ENCODE data around the gene RBP2. TPM values are rescaled to one million over a fixed set of nuclear protein-coding genes. Genes with fewer than 3 reads are reported as not detected.

Gene RBP2
- total RNA-seq: not detected

GRCh38 chr3:139476348-139476747 is at the start of gene RBP2:
Gene RBP2 (minus strand): TSS chr3:139476516. CDS start chr3:139476459, 57 bp downstream.
- H3K36me3 Mint-ChIP-seq (ENCODE audit: insufficient read depth): no peaks in the 10 kb centered on the region
- H3K4me1 Mint-ChIP-seq (ENCODE audit: low read depth): no peaks in the 10 kb centered on the region
- H3K4me3 Mint-ChIP-seq: no peak within 1 kb of the TSS
- ATAC-seq (no peak), DNase-seq (no peak)
- no peaks in the 10 kb centered on the region for H3K9me3 Mint-ChIP-seq
- H3K27me3 Mint-ChIP-seq (ENCODE audit: low read depth): no peaks in the 10 kb centered on the region

- H3K4me1 Mint-ChIP-seq (ENCODE audit: low read depth): no peaks in the 10 kb centered on the region
- H3K9me3 Mint-ChIP-seq: no peaks in the 10 kb centered on the region
Measured at GRCh38 chr3:139524841-139525636, 48.7 kb upstream of the RBP2 start.

GRCh38 chr3:139523718-139524117 is 47.4 kb upstream of the RBP2 start:
- Mint-ChIP-seq H3K4me3 (no peak overlapping the region), H3K4me1 (ENCODE audit: low read depth) (no peaks in the 10 kb centered on the region), H3K27me3 (ENCODE audit: low read depth) (no peaks in the 10 kb centered on the region), H3K36me3 (ENCODE audit: insufficient read depth) (no peaks in the 10 kb centered on the region), H3K9me3 (no peaks in the 10 kb centered on the region)
- ATAC-seq (no peak), DNase-seq (no peak)

More at GRCh38 chr3:139524841-139525636, 48.7 kb upstream of the RBP2 start:
- Mint-ChIP-seq H3K27me3 (ENCODE audit: low read depth) (no peaks in the 10 kb centered on the region), H3K36me3 (ENCODE audit: insufficient read depth) (no peaks in the 10 kb centered on the region), H3K4me3 (no peak overlapping the region)
- DNase-seq (no peak), ATAC-seq (no peak)

- Mint-ChIP-seq H3K4me1 (ENCODE audit: low read depth) (no peaks in the 10 kb centered on the region), H3K27me3 (ENCODE audit: low read depth) (no peaks in the 10 kb centered on the region), H3K36me3 (ENCODE audit: insufficient read depth) (no peaks in the 10 kb centered on the region), H3K4me3 (no peak overlapping the region), H3K9me3 (no peaks in the 10 kb centered on the region)
- ATAC-seq: no peak
- DNase-seq: no peak
Measured at GRCh38 chr3:139523166-139523565, 46.9 kb upstream of the RBP2 start.

GRCh38 chr3:139522421-139522820 is 46.1 kb upstream of the RBP2 start:
- DNase-seq (no peak), ATAC-seq (no peak)
- no peak overlapping the region for H3K4me3 Mint-ChIP-seq
- no peaks in the 10 kb centered on the region for H3K9me3 Mint-ChIP-seq
- no peaks in the 10 kb centered on the region for H3K4me1 Mint-ChIP-seq (ENCODE audit: low read depth)
- H3K36me3 Mint-ChIP-seq (ENCODE audit: insufficient read depth): no peaks in the 10 kb centered on the region
- no peaks in the 10 kb centered on the region for H3K27me3 Mint-ChIP-seq (ENCODE audit: low read depth)

GRCh38 chr3:139521816-139522215 is 45.5 kb upstream of the RBP2 start:
- Mint-ChIP-seq H3K9me3 (no peaks in the 10 kb centered on the region), H3K36me3 (ENCODE audit: insufficient read depth) (no peaks in the 10 kb centered on the region), H3K4me1 (ENCODE audit: low read depth) (no peaks in the 10 kb centered on the region), H3K4me3 (no peak overlapping the region), H3K27me3 (ENCODE audit: low read depth) (no peaks in the 10 kb centered on the region)
- DNase-seq (no peak), ATAC-seq (no peak)

- Mint-ChIP-seq H3K4me3 (no peak overlapping the region), H3K27me3 (ENCODE audit: low read depth) (no peaks in the 10 kb centered on the region), H3K36me3 (ENCODE audit: insufficient read depth) (no peaks in the 10 kb centered on the region), H3K9me3 (no peaks in the 10 kb centered on the region), H3K4me1 (ENCODE audit: low read depth) (no peaks in the 10 kb centered on the region)
- DNase-seq (no peak), ATAC-seq (no peak)
Measured at GRCh38 chr3:139521144-139521543, 44.8 kb upstream of the RBP2 start.

- no peaks in the 10 kb centered on the region for H3K4me1 Mint-ChIP-seq (ENCODE audit: low read depth)
- H3K9me3 Mint-ChIP-seq: no peaks in the 10 kb centered on the region
- no peaks in the 10 kb centered on the region for H3K36me3 Mint-ChIP-seq (ENCODE audit: insufficient read depth)
- DNase-seq (no peak), ATAC-seq (no peak)
- no peak overlapping the region for H3K4me3 Mint-ChIP-seq
- no peaks in the 10 kb centered on the region for H3K27me3 Mint-ChIP-seq (ENCODE audit: low read depth)
Measured at GRCh38 chr3:139519998-139520737, 43.9 kb upstream of the RBP2 start.

GRCh38 chr3:139518926-139519842 is 42.9 kb upstream of the RBP2 start:
- H3K4me3 Mint-ChIP-seq: no peak overlapping the region
- H3K9me3 Mint-ChIP-seq: no peaks in the 10 kb centered on the region
- no peaks in the 10 kb centered on the region for H3K27me3 Mint-ChIP-seq (ENCODE audit: low read depth)
- DNase-seq (no peak), ATAC-seq (no peak)
- no peaks in the 10 kb centered on the region for H3K4me1 Mint-ChIP-seq (ENCODE audit: low read depth)
- H3K36me3 Mint-ChIP-seq (ENCODE audit: insufficient read depth): no peaks in the 10 kb centered on the region

- H3K9me3 Mint-ChIP-seq: no peaks in the 10 kb centered on the region
- H3K4me3 Mint-ChIP-seq: no peak overlapping the region
- no peak for DNase-seq
- ATAC-seq: no peak
- no peaks in the 10 kb centered on the region for H3K4me1 Mint-ChIP-seq (ENCODE audit: low read depth)
- H3K36me3 Mint-ChIP-seq (ENCODE audit: insufficient read depth): no peaks in the 10 kb centered on the region
- H3K27me3 Mint-ChIP-seq (ENCODE audit: low read depth): no peaks in the 10 kb centered on the region
Measured at GRCh38 chr3:139518306-139518705, 42.0 kb upstream of the RBP2 start.

- Mint-ChIP-seq H3K9me3 (no peaks in the 10 kb centered on the region), H3K27me3 (ENCODE audit: low read depth) (no peaks in the 10 kb centered on the region), H3K36me3 (ENCODE audit: insufficient read depth) (no peaks in the 10 kb centered on the region), H3K4me3 (no peak overlapping the region), H3K4me1 (ENCODE audit: low read depth) (no peaks in the 10 kb centered on the region)
- ATAC-seq (no peak), DNase-seq (no peak)
Measured at GRCh38 chr3:139517321-139518065, 41.2 kb upstream of the RBP2 start.

- Mint-ChIP-seq H3K4me1 (ENCODE audit: low read depth) (no peaks in the 10 kb centered on the region), H3K4me3 (no peak overlapping the region), H3K27me3 (ENCODE audit: low read depth) (no peaks in the 10 kb centered on the region), H3K36me3 (ENCODE audit: insufficient read depth) (no peaks in the 10 kb centered on the region), H3K9me3 (no peaks in the 10 kb centered on the region)
- DNase-seq (no peak), ATAC-seq (no peak)
Measured at GRCh38 chr3:139514741-139515140, 38.4 kb upstream of the RBP2 start.

- Mint-ChIP-seq H3K4me3 (no peak overlapping the region), H3K36me3 (ENCODE audit: insufficient read depth) (peaks cover 2% of the 10 kb centered on the region), H3K9me3 (no peaks in the 10 kb centered on the region), H3K4me1 (ENCODE audit: low read depth) (no peaks in the 10 kb centered on the region), H3K27me3 (ENCODE audit: low read depth) (peaks cover 1% of the 10 kb centered on the region)
- no peak for DNase-seq
- ATAC-seq: no peak
Measured at GRCh38 chr3:139509631-139510030, 33.3 kb upstream of the RBP2 start.

- H3K4me3 Mint-ChIP-seq: no peak overlapping the region
- peaks cover 3% of the 10 kb centered on the region for H3K27me3 Mint-ChIP-seq (ENCODE audit: low read depth)
- ATAC-seq (no peak), DNase-seq (no peak)
- no peaks in the 10 kb centered on the region for H3K9me3 Mint-ChIP-seq
- peaks cover 2% of the 10 kb centered on the region for H3K36me3 Mint-ChIP-seq (ENCODE audit: insufficient read depth)
- no peaks in the 10 kb centered on the region for H3K4me1 Mint-ChIP-seq (ENCODE audit: low read depth)
Measured at GRCh38 chr3:139506766-139507165, 30.4 kb upstream of the RBP2 start.
